KMS-11 (cell line): ENCODE results near the gene POP4.

Experiments used
- H2AFZ ChIP-seq: fragments of 200-600 bp; sonication (generic); 2 replicates; pipeline ENCODE4 v1.6.1; 2016; ENCODE audit warnings: antibody characterized with exemption, mixed run types, low read depth
- H3K27ac ChIP-seq: fragments of 200-600 bp; sonication (generic); 2 replicates; pipeline ENCODE4 v1.6.1; 2016; ENCODE audit warnings: mild to moderate bottlenecking, mixed run types
- H3K27me3 ChIP-seq: fragments of 200-600 bp; sonication (generic); 2 replicates; pipeline ENCODE4 v1.6.1; 2017; ENCODE audit warnings: mild to moderate bottlenecking, low read depth, mixed run types, moderate library complexity; ENCODE audit not compliant: insufficient read depth
- H3K36me3 ChIP-seq: fragments of 200-600 bp; sonication (generic); 2 replicates; pipeline ENCODE4 v1.6.1; 2017; ENCODE audit warnings: mild to moderate bottlenecking, mixed run types; ENCODE audit not compliant: insufficient read depth
- H3K4me1 ChIP-seq: fragments of 200-600 bp; sonication (generic); 2 replicates; pipeline ENCODE4 v1.6.1; 2016; ENCODE audit warnings: mild to moderate bottlenecking, low read depth, mixed run types; ENCODE audit not compliant: poor library complexity, severe bottlenecking
- H3K4me2 ChIP-seq: fragments of 200-600 bp; sonication (generic); 2 replicates; pipeline ENCODE4 v1.7.0; 2016; ENCODE audit warnings: mild to moderate bottlenecking, mixed run types
- H3K4me3 ChIP-seq: fragments of 200-600 bp; sonication (generic); IDR thresholded peaks from 2 replicates; pipeline ENCODE4 v1.6.1; 2017; ENCODE audit warnings: low read depth, low read length, mixed read lengths; ENCODE audit not compliant: insufficient read depth
- H3K79me2 ChIP-seq: fragments of 200-600 bp; sonication (generic); 2 replicates; pipeline ENCODE4 v1.6.1; 2016; ENCODE audit warnings: low read depth, mixed run types; ENCODE audit not compliant: insufficient read depth
- H3K9ac ChIP-seq: fragments of 200-600 bp; sonication (generic); 2 replicates; pipeline ENCODE4 v1.6.1; 2016; ENCODE audit warnings: mild to moderate bottlenecking, mixed run types
- H4K20me1 ChIP-seq: fragments of 200-600 bp; sonication (generic); 2 replicates; pipeline ENCODE4 v1.6.1; 2016; ENCODE audit warnings: mild to moderate bottlenecking, mixed run types; ENCODE audit not compliant: insufficient read depth
- TF ChIP-seq, protein P1 (sequence below): fragments of 200-600 bp; sonication (generic); conservative IDR thresholded peaks from 2 replicates; pipeline ENCODE4 v1.6.1; 2017; ENCODE audit warnings: low read depth, mild to moderate bottlenecking, antibody characterized with exemption, low read length, moderate library complexity, mixed read lengths

POP4 gene

DNA sequence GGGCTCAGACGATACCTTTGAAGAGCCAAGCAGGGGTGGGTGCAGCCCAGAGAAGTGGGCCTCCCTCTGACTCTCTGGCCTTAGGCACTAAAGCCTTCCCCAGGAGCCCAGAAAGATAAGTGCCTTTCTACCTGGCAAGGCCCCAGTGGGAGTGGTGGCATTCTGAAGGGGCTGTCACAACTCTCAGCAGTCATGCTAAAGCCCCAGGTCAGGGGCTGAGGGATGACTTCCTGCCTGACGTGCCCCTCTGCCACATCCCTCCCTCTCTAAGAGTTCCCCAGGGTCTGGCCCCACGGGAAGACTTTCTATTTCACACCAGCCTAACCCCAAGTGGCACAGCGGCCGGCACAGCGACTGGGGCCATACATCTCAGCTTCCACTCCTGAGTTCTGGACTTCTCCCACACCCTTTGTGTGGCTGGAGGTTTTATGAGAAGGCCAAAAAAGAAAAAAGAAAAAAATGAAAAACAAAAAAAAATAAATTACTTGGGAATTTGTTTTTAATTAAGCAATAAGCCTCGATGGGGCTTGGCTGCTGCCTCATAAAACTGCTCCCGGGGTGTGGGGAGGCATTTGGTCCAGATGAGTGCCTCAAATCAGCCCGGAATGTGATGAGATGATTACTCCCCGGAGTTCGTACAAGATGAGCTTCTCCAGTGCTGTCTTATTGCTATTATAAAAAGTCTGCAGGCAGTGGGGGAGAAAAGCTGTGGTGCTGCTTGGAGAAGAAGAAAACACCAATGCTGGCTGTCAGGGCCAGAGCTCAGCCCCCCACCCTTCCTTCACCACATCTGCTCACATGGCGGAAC, 30.7 kb downstream of the POP4 start:
- Histone ChIP-seq H3K9ac (no peak overlapping the region), H3K36me3 (no peaks in the 10 kb centered on the region), H3K4me3 (no peak overlapping the region), H3K27me3 (no peaks in the 10 kb centered on the region), H4K20me1 (no peaks in the 10 kb centered on the region), H3K4me2 (no peak overlapping the region), H2AFZ (no peak overlapping the region), H3K79me2 (no peaks in the 10 kb centered on the region), H3K4me1 (no peaks in the 10 kb centered on the region), H3K27ac (no peak overlapping the region)
- TF ChIP-seq, protein P1, sequence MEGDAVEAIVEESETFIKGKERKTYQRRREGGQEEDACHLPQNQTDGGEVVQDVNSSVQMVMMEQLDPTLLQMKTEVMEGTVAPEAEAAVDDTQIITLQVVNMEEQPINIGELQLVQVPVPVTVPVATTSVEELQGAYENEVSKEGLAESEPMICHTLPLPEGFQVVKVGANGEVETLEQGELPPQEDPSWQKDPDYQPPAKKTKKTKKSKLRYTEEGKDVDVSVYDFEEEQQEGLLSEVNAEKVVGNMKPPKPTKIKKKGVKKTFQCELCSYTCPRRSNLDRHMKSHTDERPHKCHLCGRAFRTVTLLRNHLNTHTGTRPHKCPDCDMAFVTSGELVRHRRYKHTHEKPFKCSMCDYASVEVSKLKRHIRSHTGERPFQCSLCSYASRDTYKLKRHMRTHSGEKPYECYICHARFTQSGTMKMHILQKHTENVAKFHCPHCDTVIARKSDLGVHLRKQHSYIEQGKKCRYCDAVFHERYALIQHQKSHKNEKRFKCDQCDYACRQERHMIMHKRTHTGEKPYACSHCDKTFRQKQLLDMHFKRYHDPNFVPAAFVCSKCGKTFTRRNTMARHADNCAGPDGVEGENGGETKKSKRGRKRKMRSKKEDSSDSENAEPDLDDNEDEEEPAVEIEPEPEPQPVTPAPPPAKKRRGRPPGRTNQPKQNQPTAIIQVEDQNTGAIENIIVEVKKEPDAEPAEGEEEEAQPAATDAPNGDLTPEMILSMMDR = no peak

DNA sequence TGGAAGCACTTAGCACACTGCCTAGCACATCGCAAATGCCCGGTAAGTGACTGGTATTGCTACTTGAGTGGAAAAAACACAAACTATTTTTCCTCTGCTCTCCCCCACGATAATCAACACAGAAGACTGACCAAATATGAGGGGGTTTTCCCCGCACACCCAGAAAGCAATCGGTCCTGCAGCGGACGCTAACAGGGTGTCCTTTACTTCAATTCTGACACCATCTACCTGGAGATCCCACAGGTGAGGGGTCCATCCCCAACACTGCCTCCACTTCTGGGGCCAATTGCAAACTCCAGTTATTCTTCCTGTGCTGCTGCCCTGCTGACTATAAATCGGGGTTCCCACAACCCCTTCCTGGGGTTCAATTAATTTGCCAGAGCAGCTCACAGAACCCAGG, 33.0 kb downstream of the POP4 start:
- no peak overlapping the region for H3K27ac ChIP-seq

DNA sequence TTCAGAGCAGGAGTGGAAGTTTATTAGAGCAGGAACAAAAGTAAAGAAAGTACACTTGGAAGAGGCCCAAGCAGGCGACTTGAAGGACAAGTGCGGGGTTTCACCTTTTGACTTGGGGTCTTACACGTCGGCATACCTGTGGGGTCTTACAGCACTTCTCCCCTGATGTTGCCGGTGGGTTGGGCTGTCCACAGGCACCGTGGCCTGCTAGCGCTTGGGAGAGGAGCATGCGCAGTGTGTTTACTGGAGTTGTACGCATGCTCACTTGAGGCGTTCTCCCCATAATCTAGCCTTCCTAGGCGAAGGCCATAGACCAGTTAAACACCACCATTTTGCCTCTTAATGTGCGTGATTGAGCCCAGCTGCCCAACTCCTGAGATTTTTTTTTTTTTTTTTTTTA, 34.1 kb downstream of the POP4 start:
- H3K4me2 ChIP-seq = no peak overlapping the region
- TF ChIP-seq, protein P1 = no peak
- H3K4me1 ChIP-seq = no peaks in the 10 kb centered on the region
- no peak overlapping the region for H3K27ac ChIP-seq
- no peaks in the 10 kb centered on the region for H3K27me3 ChIP-seq
- no peak overlapping the region for H2AFZ ChIP-seq
- H4K20me1 ChIP-seq = no peaks in the 10 kb centered on the region
- no peaks in the 10 kb centered on the region for H3K36me3 ChIP-seq
- no peak overlapping the region for H3K9ac ChIP-seq
- no peaks in the 10 kb centered on the region for H3K79me2 ChIP-seq
- H3K4me3 ChIP-seq = no peak overlapping the region

More for the DNA sequence above, 33.0 kb downstream of the POP4 start:
- no peak overlapping the region for H2AFZ ChIP-seq
- no peak overlapping the region for H3K9ac ChIP-seq
- H4K20me1 ChIP-seq = no peaks in the 10 kb centered on the region
- no peaks in the 10 kb centered on the region for H3K36me3 ChIP-seq
- TF ChIP-seq, protein P1 = no peak
- H3K27me3 ChIP-seq = no peaks in the 10 kb centered on the region
- H3K79me2 ChIP-seq = no peaks in the 10 kb centered on the region
- H3K4me1 ChIP-seq = no peaks in the 10 kb centered on the region
- no peak overlapping the region for H3K4me3 ChIP-seq
- no peak overlapping the region for H3K4me2 ChIP-seq

DNA sequence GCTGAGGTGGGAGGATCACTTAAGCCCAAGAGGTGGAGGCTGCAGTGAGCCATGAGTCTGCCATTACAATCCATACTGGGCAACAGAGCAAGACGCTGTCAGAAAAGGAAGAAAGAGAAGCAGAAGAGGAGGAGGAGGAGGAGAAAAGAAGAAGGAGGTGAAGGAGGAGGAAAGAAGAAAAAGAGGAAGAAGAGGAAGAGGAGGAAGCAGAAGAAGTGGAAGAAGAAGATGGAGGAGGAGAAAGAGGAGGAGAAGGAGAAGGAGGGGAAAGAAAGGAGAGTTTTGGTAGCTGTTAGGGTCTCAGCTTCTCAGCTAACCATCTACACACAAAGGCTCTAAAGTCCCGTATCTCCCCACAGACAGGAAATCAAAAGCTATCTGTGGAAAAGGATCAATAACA, 35.5 kb downstream of the POP4 start:
- TF ChIP-seq, protein P1 = no peak
- H3K36me3 ChIP-seq = no peaks in the 10 kb centered on the region

More for the DNA sequence above, 35.5 kb downstream of the POP4 start:
- Histone ChIP-seq H3K27ac (no peak overlapping the region), H3K4me1 (no peaks in the 10 kb centered on the region), H3K9ac (no peak overlapping the region), H3K4me2 (no peak overlapping the region), H4K20me1 (no peaks in the 10 kb centered on the region), H3K79me2 (no peaks in the 10 kb centered on the region), H3K27me3 (no peaks in the 10 kb centered on the region), H3K4me3 (no peak overlapping the region), H2AFZ (no peak overlapping the region)
